ENCODE results near the gene MAPKAP1. TPM values are rescaled to one million over a fixed set of nuclear protein-coding genes. Genes with fewer than 3 reads are reported as not detected.

The MAPKAP1 gene
- total RNA-seq, 1 donor from 2014 or later = 62.9 TPM

- Mint-ChIP-seq H3K9me3 (no peaks in the 10 kb centered on the region), H3K27me3 (ENCODE audit: low read depth) (no peaks in the 10 kb centered on the region), H3K4me1 (peaks cover 24% of the 10 kb centered on the region), H3K27ac (no peak overlapping the region), H3K4me3 (no peak overlapping the region), H3K36me3 (no peaks in the 10 kb centered on the region)
- TF ChIP-seq CTCF (IDR thresholded peaks at IDR 0.05; ENCODE audit: unreplicated experiment) = no peak
- DNase-seq (ENCODE audit: low spot score in 2 of 2, unreplicated experiment in 2 of 2) = no peak
Observed at GRCh38 chr9:125534971-125535701, 171.9 kb downstream of the MAPKAP1 start.

DNA sequence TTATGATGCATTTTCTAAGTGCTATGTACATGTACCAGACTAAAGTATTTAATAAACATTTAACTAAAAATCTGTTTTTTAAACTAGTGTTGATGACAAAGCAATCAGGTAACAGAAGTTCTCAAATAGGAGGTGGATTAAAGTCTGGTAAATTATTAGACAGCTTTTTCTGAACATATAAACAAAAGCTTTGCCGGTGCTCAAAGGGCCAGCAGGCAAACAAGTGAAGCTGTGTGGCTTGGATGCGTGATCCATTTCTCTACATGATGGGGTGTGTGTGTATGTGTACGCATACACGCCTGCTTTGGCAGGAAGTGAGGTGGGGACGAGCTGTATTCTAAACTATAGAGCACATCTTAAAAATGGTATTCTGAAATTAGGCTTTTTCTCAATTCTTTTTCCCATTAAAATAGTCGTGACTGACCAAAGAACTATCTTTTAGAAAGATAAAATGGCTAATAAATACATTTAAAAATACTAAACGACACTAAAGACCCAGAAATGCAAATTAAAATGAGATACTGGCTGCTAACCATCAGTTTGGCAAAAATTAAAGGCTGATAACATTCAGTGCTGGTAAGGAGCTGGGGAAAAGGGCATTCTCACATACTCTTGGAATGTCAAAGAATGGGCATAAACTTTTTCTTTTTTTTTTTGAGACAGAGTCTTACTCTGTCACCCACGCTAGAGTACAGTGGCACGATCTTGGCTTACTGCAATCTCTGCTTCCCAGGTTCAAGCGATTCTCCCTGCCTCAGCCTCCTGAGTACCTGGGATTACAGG is 174.0 kb downstream of the MAPKAP1 start:
- no peak overlapping the region for H3K4me3 Mint-ChIP-seq
- H3K36me3 Mint-ChIP-seq = no peaks in the 10 kb centered on the region
- no peaks in the 10 kb centered on the region for H3K9me3 Mint-ChIP-seq
- no peak for TF ChIP-seq CTCF (IDR thresholded peaks at IDR 0.05; ENCODE audit: unreplicated experiment)
- no peak overlapping the region for H3K27ac Mint-ChIP-seq
- peaks cover 19% of the 10 kb centered on the region for H3K4me1 Mint-ChIP-seq
- no peak for DNase-seq (ENCODE audit: low spot score in 2 of 2, unreplicated experiment in 2 of 2)
- no peaks in the 10 kb centered on the region for H3K27me3 Mint-ChIP-seq (ENCODE audit: low read depth)

- Mint-ChIP-seq H3K4me1 (peaks cover 19% of the 10 kb centered on the region), H3K4me3 (no peak overlapping the region), H3K9me3 (no peaks in the 10 kb centered on the region), H3K27ac (no peak overlapping the region), H3K27me3 (ENCODE audit: low read depth) (no peaks in the 10 kb centered on the region), H3K36me3 (no peaks in the 10 kb centered on the region)
- no peak for TF ChIP-seq CTCF (IDR thresholded peaks at IDR 0.05; ENCODE audit: unreplicated experiment)
- no peak for DNase-seq (ENCODE audit: low spot score in 2 of 2, unreplicated experiment in 2 of 2)
Observed at GRCh38 chr9:125532412-125532811, 174.6 kb downstream of the MAPKAP1 start.

- Mint-ChIP-seq H3K36me3 (no peaks in the 10 kb centered on the region), H3K27ac (peak overlapping the region; percentile 57)
- TF ChIP-seq CTCF (IDR thresholded peaks at IDR 0.05; ENCODE audit: unreplicated experiment) = no peak
Observed at GRCh38 chr9:125529589-125530515, 177.2 kb downstream of the MAPKAP1 start.

DNA sequence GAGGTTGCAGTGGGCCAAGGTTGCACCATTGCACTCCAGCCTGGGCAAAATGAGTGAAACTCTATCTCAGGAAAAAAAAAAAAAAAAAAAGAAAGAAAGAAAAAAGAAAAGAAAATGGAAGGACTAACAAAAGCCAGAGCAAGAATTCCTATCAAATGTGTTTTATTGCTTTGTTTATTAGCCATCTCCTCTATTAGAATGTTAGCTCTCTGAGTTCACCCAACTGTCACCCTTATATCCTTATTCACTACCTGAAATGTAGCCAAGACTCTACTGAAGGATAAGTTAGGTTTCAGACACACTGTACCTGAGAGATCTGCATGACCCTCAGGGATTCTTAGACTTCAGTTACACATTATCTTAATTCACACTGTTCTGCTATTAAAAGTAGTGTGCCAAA is 177.9 kb downstream of the MAPKAP1 start:
- no peak overlapping the region for H3K4me3 Mint-ChIP-seq
- no peaks in the 10 kb centered on the region for H3K9me3 Mint-ChIP-seq
- H3K36me3 Mint-ChIP-seq = no peaks in the 10 kb centered on the region
- H3K27ac Mint-ChIP-seq = peak overlapping the region; percentile 57
- H3K4me1 Mint-ChIP-seq = peaks cover 26% of the 10 kb centered on the region
- H3K27me3 Mint-ChIP-seq (ENCODE audit: low read depth) = no peaks in the 10 kb centered on the region
- no peak for DNase-seq (ENCODE audit: low spot score in 2 of 2, unreplicated experiment in 2 of 2)
- TF ChIP-seq CTCF (IDR thresholded peaks at IDR 0.05; ENCODE audit: unreplicated experiment) = no peak

More at GRCh38 chr9:125529589-125530515, 177.2 kb downstream of the MAPKAP1 start:
- Mint-ChIP-seq H3K9me3 (no peaks in the 10 kb centered on the region), H3K27me3 (ENCODE audit: low read depth) (no peaks in the 10 kb centered on the region), H3K4me3 (no peak overlapping the region), H3K4me1 (peaks cover 23% of the 10 kb centered on the region)
- DNase-seq (ENCODE audit: low spot score in 2 of 2, unreplicated experiment in 2 of 2) = no peak
